HPDE6-E6E7 (cell line): ENCODE results near the gene SF3B4.
A peak's percentile ranks its signal among the peaks of the same experiment; 100 is the strongest.
"Not testable (repeated sequence)": the region's sequence is repeated elsewhere in the genome, so short reads cannot be mapped to it uniquely, and the experiment has no call there.

Experiments used
- DNase-seq: peaks from one replicate; pipeline ENCODE4 v3.0.0; 2011; ENCODE audit warnings: missing footprints; ENCODE audit errors: extremely low spot score

SF3B4 gene

DNA sequence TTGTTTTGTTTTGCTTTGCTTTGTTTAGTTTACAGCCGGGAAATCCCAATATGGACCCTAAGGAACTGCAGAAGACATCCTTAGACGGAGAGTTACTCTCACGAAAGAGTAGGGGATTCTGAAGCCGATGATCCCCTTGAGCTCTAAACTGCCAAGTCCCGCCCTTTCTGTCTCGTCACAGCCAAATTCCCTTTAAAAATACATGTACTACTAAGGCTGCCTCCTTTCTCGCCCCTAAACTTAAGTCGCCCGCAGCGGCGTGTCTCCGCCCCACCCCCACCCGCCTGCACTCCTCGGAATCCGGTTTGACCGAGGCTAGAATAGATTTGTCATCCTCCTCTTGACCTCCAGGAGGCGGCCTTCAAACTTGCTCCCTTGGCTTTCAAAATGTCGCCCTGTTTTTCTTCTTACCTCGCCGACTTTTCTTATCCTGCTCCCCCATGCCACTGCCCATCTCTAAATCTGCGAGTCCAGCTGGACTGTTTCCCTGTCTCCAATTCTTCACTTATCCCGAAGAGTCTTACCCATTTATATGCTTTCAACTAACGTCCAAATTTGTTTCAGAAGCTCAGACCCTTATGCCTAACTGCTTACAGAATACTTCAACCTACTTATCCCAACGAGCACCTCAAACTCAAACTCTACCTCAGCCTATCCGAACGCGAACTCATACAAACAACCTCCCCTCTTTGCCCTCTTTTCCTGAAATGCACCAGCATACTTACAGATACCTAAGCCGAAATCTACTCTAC, 39.2 kb downstream of the SF3B4 start:
- DNase-seq = peak; percentile 64

DNA sequence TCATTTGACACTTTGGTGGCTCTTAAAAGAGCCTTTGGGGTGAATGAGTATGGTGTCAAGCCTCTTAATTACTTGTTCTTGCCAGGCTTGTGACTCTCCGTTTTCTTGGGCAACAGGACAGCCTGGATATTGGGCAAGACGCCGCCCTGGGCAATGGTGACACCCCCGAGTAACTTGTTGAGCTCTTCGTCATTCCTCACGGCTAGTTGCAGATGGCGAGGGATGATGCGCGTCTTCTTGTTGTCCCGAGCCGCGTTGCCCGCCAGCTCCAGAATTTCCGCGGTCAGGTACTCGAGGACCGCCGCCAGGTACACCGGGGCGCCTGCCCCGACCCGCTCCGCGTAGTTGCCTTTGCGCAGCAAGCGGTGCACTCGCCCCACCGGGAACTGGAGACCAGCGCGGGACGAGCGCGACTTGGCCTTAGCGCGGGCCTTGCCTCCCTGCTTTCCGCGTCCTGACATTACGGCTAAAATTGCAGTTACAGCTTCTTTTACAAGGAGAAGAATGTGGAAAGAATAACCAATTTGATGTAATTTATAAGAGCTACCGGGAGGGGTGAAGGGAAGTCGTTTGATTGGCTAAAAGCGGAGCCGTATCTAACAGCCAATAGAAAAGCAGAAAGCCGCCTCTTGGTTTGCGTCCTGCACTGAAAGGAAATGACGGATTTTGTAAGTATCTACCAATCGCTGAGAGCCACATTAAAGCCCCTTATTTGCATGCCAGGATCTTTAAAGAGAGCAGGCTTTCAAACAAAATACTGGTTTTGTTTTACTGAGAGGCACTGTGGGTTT, 40.0 kb downstream of the SF3B4 start:
- peak; percentile 78 for DNase-seq

DNA sequence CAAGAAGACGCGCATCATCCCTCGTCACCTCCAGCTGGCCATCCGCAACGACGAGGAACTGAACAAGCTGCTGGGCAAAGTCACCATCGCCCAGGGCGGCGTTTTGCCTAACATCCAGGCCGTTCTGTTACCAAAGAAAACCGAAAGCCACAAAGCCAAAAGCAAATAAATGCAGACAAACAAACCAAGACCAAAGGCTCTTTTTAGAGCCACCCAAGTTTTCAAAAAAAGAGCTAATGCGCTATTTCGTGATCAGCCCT, 40.5 kb downstream of the SF3B4 start:
- not testable (repeated sequence) for DNase-seq

DNA sequence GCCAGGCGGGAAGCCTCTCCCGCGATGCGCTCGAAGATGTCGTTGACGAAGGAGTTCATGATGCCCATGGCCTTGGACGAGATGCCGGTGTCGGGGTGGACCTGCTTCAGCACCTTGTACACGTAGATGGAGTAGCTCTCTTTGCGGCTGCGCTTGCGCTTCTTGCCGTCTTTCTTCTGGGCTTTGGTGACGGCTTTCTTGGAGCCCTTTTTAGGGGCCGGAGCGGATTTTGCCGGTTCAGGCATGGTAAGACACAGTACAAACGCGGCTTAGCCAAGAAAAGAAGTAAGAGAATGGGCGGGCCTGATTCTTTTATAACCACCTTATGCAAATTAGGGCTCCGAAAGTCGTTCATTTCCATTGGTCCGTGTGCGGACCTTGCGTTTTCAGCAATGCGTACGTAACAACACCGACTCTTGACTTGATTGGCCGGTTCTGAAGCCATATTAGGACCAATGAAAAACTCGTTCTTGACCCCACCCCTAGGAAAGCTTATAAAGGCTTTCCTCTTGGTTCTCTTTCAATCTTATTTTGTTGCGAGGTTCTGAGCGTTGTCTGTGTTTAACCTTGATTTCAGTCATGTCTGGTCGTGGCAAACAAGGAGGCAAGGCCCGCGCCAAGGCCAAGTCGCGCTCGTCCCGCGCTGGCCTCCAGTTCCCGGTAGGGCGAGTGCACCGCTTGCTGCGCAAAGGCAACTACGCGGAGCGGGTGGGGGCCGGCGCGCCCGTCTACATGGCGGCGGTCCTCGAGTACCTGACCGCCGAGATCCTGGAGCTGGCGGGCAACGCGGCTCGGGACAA, 41.0 kb downstream of the SF3B4 start:
- DNase-seq = peak; percentile 87

DNA sequence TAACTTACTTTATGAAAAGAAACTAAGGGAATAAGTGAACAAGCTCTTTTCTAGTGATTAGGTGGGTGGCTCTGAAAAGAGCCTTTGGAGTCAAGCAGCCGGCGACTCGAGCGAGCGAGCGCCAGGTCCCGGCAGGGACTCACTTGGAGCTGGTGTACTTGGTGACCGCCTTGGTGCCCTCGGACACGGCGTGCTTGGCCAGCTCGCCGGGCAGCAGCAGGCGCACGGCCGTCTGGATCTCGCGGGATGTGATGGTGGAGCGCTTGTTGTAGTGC, 41.5 kb downstream of the SF3B4 start:
- DNase-seq = not testable (repeated sequence)

DNA sequence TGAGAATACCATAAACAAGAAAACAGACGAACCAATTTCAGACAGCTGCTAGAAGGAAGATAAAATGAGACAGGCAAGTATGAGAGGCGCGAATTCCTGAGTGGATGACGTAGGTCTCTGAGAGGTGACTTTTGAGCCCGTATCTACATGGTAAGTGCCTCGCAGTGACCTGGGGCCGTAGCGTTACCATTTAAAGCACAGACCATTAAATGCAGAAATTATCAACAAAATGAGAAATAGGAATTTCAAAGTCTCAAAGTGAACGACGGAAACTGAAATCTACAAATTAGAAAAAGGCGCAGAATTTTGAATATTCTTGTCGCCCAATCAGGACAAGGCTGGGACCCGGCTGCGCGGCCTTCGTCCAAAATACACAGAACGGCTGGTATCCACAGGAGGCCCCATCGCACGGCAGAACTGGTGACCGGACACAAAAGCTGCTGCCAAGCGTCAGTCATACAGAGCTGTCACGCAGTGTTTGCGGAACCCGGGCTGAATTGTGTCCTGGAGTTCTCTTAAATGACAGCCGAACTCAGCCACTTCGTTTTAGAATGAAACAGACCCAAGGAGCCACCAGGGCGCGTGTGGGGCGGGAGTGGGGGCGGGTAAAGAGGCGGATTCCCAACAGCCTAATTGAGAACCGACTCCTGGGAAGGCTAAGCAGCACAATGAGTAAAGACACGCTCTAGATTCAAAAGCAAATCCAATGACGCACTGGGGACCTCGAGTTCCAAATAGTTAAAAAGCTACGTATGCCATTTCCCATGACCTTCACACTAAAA, 42.1 kb downstream of the SF3B4 start:
- DNase-seq = no peak

DNA sequence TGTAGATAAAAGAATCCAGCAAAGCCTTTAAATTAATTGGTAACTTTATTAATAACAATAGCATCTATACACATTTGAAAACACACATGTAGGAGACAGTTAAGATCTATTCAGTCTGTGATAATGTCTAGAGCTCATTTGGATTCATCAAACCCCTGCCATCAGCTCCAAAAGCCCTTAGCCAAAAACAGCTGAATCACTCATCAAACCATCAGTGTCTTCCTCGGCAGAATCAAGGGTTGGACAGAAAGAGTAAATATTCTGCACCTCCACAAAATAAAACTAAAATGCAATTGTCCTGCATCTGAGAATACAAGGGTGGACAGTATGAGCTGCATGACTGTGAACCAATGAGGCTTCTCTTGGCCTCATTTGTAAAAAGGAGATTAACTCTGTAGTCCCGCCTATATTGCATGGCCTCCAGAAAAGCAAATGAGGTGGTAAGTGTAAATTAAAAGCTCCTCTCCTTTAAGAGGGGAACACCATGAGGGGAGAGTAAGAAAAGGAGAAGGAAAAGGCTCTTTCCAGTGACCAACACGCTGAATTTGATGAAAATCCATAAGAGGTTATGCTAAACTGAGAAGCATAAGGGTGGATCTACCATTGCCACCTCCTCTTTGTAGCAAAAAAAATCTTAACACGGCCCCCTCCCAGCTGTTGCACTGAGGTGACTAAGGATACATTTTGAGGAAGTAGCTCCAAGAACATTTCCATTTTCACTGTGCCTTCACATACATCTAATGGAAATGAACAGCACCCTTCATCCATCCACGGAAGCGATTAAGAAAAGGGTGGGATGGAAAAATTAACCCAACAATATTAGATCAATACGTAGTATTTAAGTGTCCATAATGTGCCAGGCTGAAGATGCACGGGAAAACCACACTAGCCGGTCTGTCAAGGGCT, 42.9 kb downstream of the SF3B4 start:
- no peak for DNase-seq

DNA sequence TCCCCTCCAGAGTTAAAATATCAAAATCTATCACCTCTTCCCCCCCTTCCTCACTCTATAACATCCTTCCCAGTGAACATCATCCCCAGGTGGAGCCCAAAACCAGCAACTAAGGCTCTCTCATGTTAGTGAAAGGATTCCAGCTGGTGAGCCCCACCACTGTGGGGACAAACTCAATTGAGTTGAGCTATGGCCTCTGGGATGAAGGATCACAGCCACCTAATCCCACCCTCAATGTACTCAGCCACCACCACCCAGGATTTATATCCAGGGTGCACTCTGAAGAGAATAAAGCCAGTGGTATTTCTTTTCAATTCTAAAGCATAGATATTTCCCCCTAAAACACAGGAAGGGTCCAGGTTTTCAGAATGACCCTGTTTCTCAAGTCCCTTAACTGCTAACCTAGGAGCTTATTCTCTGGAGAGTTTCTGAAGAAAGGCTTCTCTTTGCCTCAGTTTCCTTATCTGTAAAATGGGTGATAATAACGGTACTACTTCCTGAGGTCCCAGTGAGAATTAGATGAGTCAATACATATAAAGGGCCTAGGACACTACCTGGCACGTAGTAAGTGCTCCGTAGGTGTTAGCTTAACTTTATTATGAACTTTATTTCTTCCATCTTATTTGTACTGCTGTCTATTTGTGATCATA, 43.9 kb downstream of the SF3B4 start:
- no peak for DNase-seq

DNA sequence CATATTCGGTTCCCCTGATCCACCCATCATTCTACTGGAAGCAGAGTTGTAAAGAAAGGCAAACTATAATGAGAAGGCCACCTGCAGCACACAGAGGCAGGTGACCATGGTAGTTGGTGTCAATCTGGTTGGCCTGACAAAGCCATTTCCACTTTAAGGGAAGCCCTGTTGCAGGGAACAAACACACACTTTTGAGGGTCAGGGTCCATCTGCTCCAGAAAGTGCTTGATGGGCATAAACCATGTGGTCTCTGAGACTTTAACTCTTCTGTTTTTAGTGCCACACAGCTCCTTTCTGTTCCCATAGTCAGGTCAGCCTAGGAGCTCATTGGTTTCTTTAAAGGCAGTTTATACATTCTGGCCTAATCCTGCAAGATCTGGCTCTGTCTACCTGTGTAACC, 45.7 kb downstream of the SF3B4 start:
- no peak for DNase-seq

DNA sequence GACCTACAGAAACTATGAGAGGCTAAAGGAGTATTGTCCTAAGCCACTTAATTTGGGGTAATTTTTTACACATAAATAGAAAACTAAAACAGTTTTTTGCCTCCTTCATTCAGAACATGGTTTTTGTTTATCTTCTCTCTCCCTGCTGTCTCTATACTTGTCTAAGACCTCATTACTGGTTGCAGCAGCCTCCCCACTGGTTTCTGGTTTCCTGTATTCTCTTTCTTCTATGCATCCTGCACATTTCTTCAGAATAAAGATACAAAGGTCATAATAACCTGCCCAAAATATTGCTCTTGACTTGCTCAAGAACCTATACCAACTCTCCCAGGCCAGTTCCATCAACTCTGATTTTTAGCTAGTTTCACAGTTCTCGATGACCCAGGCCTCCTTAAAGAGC, 48.0 kb downstream of the SF3B4 start:
- no peak for DNase-seq

DNA sequence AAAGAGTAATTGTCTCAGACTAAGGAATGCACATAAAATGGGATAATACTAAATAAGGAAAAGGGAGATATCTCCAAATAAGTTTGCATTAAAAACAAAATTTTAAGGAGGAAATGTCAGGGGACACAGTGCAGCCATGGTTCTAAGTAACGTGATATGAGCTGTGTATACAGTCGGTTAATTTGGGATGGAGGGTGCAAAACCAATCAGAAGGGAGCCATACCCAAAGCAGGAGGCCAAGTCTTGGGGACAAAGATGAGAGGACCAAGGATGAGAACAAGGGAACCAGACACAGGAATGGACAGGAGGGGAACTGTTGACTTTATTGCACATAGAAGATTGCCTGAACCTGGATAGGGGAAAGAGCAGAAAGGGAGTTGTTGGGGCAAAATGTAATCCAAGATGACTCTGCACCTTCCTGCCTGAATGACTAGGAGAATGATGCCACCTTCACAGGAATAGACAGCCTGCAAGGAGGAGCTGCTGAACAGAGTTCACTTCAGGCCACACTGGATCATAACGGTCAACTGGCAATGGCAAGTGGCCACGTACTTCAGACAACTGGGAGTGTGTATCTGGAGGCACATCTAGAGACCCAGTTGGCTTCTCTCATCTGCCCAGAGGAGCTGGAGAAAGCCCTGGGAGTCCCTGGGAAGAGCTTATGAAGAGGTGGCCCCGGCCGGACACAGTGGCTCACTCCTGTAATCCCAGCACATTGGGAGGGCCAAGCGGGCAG, 50.2 kb downstream of the SF3B4 start:
- DNase-seq = no peak
